Measurements from ENCODE around the gene SLC26A5.

DNA sequence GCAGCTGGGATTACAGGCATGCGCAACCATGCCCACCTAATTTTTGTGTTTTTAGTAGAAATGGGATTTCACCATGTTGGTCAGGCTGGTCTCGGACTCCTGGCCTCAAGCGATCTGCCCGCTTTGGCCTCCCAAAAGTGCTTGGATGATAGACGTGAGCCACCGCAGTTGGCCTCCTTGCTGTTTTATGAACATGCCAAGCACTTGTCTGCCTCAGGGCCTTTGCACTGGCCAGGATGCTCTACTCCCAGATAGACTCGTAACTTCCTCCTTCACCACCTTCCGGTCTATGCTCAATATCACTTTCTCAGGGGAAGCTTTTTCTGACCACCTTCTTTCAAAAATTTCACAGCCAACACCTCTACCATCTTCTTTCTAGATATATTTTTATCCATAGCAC, 6.3 kb downstream of the SLC26A5 start:
- TF ChIP-seq, protein P1, sequence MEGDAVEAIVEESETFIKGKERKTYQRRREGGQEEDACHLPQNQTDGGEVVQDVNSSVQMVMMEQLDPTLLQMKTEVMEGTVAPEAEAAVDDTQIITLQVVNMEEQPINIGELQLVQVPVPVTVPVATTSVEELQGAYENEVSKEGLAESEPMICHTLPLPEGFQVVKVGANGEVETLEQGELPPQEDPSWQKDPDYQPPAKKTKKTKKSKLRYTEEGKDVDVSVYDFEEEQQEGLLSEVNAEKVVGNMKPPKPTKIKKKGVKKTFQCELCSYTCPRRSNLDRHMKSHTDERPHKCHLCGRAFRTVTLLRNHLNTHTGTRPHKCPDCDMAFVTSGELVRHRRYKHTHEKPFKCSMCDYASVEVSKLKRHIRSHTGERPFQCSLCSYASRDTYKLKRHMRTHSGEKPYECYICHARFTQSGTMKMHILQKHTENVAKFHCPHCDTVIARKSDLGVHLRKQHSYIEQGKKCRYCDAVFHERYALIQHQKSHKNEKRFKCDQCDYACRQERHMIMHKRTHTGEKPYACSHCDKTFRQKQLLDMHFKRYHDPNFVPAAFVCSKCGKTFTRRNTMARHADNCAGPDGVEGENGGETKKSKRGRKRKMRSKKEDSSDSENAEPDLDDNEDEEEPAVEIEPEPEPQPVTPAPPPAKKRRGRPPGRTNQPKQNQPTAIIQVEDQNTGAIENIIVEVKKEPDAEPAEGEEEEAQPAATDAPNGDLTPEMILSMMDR (IDR thresholded peaks at IDR 0.05) = no peak
- no peak for TF ChIP-seq POLR2A (IDR thresholded peaks at IDR 0.05)
